ENCODE results near the gene PCDH15. TPM values are rescaled to one million over a fixed set of nuclear protein-coding genes. Genes with fewer than 3 reads are reported as not detected.

Gene PCDH15
- total RNA-seq, 1 donor from 2014 or later = not detected

- no peaks in the 10 kb centered on the region for H3K27me3 ChIP-seq (ENCODE audit: control insufficient read depth, insufficient read depth, low read length)
- TF ChIP-seq, protein P1, sequence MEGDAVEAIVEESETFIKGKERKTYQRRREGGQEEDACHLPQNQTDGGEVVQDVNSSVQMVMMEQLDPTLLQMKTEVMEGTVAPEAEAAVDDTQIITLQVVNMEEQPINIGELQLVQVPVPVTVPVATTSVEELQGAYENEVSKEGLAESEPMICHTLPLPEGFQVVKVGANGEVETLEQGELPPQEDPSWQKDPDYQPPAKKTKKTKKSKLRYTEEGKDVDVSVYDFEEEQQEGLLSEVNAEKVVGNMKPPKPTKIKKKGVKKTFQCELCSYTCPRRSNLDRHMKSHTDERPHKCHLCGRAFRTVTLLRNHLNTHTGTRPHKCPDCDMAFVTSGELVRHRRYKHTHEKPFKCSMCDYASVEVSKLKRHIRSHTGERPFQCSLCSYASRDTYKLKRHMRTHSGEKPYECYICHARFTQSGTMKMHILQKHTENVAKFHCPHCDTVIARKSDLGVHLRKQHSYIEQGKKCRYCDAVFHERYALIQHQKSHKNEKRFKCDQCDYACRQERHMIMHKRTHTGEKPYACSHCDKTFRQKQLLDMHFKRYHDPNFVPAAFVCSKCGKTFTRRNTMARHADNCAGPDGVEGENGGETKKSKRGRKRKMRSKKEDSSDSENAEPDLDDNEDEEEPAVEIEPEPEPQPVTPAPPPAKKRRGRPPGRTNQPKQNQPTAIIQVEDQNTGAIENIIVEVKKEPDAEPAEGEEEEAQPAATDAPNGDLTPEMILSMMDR (IDR thresholded peaks at IDR 0.05; ENCODE audit: insufficient read depth, low read length, severe bottlenecking) = no peak
- H3K36me3 ChIP-seq (ENCODE audit: control insufficient read depth, insufficient read depth, low read length) = no peaks in the 10 kb centered on the region
- no peak for FAIRE-seq
- no peak for DNase-seq (ENCODE audit: low read depth)
- H3K4me3 ChIP-seq (ENCODE audit: low read depth, low read length) = no peak overlapping the region
These were observed 55.6 kb downstream of the PCDH15 start for GRCh38 chr10:54745436-54745835.

GRCh38 chr10:54742416-54742815 lies 58.6 kb downstream of the PCDH15 start:
- DNase-seq (ENCODE audit: low read depth) (no peak), FAIRE-seq (no peak)
- no peaks in the 10 kb centered on the region for H3K27me3 ChIP-seq (ENCODE audit: control insufficient read depth, insufficient read depth, low read length)
- H3K4me3 ChIP-seq (ENCODE audit: low read depth, low read length) = no peak overlapping the region
- TF ChIP-seq, protein P1 (IDR thresholded peaks at IDR 0.05; ENCODE audit: insufficient read depth, low read length, severe bottlenecking) = no peak
- no peaks in the 10 kb centered on the region for H3K36me3 ChIP-seq (ENCODE audit: control insufficient read depth, insufficient read depth, low read length)

- no peaks in the 10 kb centered on the region for H3K27me3 ChIP-seq (ENCODE audit: control insufficient read depth, insufficient read depth, low read length)
These were observed 72.5 kb downstream of the PCDH15 start for GRCh38 chr10:54728511-54728910.

GRCh38 chr10:54722075-54722474 lies 79.0 kb downstream of the PCDH15 start:
- Histone ChIP-seq H3K4me3 (ENCODE audit: low read depth, low read length) (no peak overlapping the region), H3K27me3 (ENCODE audit: control insufficient read depth, insufficient read depth, low read length) (no peaks in the 10 kb centered on the region), H3K36me3 (ENCODE audit: control insufficient read depth, insufficient read depth, low read length) (no peaks in the 10 kb centered on the region)
- TF ChIP-seq, protein P1 (IDR thresholded peaks at IDR 0.05; ENCODE audit: insufficient read depth, low read length, severe bottlenecking) = no peak
- FAIRE-seq = no peak
- no peak for DNase-seq (ENCODE audit: low read depth)

More at GRCh38 chr10:54728511-54728910, 72.5 kb downstream of the PCDH15 start:
- Histone ChIP-seq H3K36me3 (ENCODE audit: control insufficient read depth, insufficient read depth, low read length) (no peaks in the 10 kb centered on the region), H3K4me3 (ENCODE audit: low read depth, low read length) (no peak overlapping the region)
- FAIRE-seq (no peak), DNase-seq (ENCODE audit: low read depth) (no peak)
- TF ChIP-seq, protein P1 (IDR thresholded peaks at IDR 0.05; ENCODE audit: insufficient read depth, low read length, severe bottlenecking) = no peak

GRCh38 chr10:54710918-54711317 lies 90.1 kb downstream of the PCDH15 start:
- no peak for DNase-seq (ENCODE audit: low read depth)

DNA sequence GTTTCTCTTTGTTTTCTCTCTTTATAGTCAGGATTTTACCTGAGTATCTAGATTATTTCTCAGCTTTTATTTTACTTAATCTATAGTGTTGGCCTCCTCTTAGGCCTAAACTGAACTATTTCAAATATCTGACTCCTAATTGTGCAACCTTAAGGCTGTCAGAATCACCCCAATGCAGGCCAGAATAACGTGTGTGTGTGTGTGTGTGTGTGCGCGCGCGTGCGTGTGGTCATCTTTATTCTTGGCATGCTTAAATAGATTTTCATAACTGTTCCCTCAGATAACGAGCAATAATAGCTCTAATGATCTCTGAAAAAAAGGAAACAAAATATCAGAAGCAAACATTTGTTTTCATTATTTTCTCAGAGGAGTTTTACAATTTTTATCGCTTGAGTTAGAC lies 92.4 kb downstream of the PCDH15 start:
- Histone ChIP-seq H3K27me3 (ENCODE audit: control insufficient read depth, insufficient read depth, low read length) (no peaks in the 10 kb centered on the region), H3K36me3 (ENCODE audit: control insufficient read depth, insufficient read depth, low read length) (no peaks in the 10 kb centered on the region), H3K4me3 (ENCODE audit: low read depth, low read length) (no peak overlapping the region)
- no peak for DNase-seq (ENCODE audit: low read depth)
- TF ChIP-seq, protein P1 (IDR thresholded peaks at IDR 0.05; ENCODE audit: insufficient read depth, low read length, severe bottlenecking) = no peak
- no peak for FAIRE-seq

More at GRCh38 chr10:54710918-54711317, 90.1 kb downstream of the PCDH15 start:
- Histone ChIP-seq H3K36me3 (ENCODE audit: control insufficient read depth, insufficient read depth, low read length) (no peaks in the 10 kb centered on the region), H3K27me3 (ENCODE audit: control insufficient read depth, insufficient read depth, low read length) (no peaks in the 10 kb centered on the region), H3K4me3 (ENCODE audit: low read depth, low read length) (no peak overlapping the region)
- no peak for FAIRE-seq
- TF ChIP-seq, protein P1 (IDR thresholded peaks at IDR 0.05; ENCODE audit: insufficient read depth, low read length, severe bottlenecking) = no peak
